Esophagus squamous epithelium (tissue), 5 donors: ENCODE data around the gene PALM3. TPM values are rescaled to one million over a fixed set of nuclear protein-coding genes. Genes with fewer than 3 reads are reported as not detected.
A peak's percentile ranks its signal among the peaks of the same experiment; 100 is the strongest.

Experiments
- DNase-seq: peaks from one replicate; lab custom pipeline; 2025; lab: John Stamatoyannopoulos, UW
- H3K27ac ChIP-seq, 4 donors: fragments of 200-600 bp; sonication (generic); one replicate each; pipeline ENCODE4 v1.5.1; 2016 to 2019; ENCODE audit warnings: mild to moderate bottlenecking in 1 of 4
- H3K27me3 ChIP-seq, 4 donors: fragments of 200-600 bp; sonication (generic); 1 replicate in 3 of 4; 2 replicates in 1 of 4; pipeline versions ENCODE4 v1.5.1 to v1.6.0; 2017 to 2021; ENCODE audit warnings: antibody characterized with exemption in 1 of 4
- H3K36me3 ChIP-seq, 3 donors: fragments of 200-600 bp; sonication (generic); one replicate each; pipeline ENCODE4 v1.5.1; 2016 to 2019
- H3K4me1 ChIP-seq, 3 donors: fragments of 200-600 bp; sonication (generic); one replicate each; pipeline ENCODE4 v1.5.1; 2017 to 2019
- H3K4me3 ChIP-seq, 4 donors: fragments of 200-600 bp; sonication (generic); 1 replicate in 3 of 4; 2 replicates in 1 of 4; pipeline ENCODE4 v1.5.1; 2016 to 2019; ENCODE audit warnings: mild to moderate bottlenecking in 2 of 4, moderate library complexity in 1 of 4
- H3K9me3 ChIP-seq, 3 donors: fragments of 200-600 bp; sonication (generic); one replicate each; pipeline ENCODE4 v1.5.1; 2016 to 2019
- CTCF ChIP-seq, 6 experiments: fragments of 450-650 bp in 4 of 6; fragments of 200-600 bp in 2 of 6; sonication (generic) in 2 of 6; IDR thresholded peaks; one replicate each; pipeline ENCODE4 v1.5.1; 2016 to 2019; ENCODE audit warnings: antibody characterized with exemption in 6 of 6, mild to moderate bottlenecking in 4 of 6, moderate library complexity in 4 of 6
- POLR2A ChIP-seq, 4 donors: fragments of 450-650 bp; IDR thresholded peaks; one replicate each; pipeline ENCODE4 v1.6.1; 2017; ENCODE audit warnings: antibody characterized with exemption in 4 of 4, mild to moderate bottlenecking in 4 of 4, moderate library complexity in 3 of 4
- WGBS, 2 donors: methylation state at CpG; one replicate each; pipeline ENCODE4 v1.1.5; 2018; 5-methylcytosine and 5-hydroxymethylcytosine counted together
- intact Hi-C: fragments of 100-400 bp; cut with DNase I; formaldehyde crosslinking; loops from one replicate; pipeline ENCODE4 v1.15.0; 2022
- total RNA-seq, 4 donors: library from RNA; depleted of rRNA; stranded (reverse); fragments of >200 nt; gene quantifications; one replicate each; pipeline ENCODE4 v1.1.0, GENCODE V29; 2016
- donor health status: DM: yes; HTN: yes; CAD: no.

Gene PALM3
- total RNA-seq, 4 donors from 2014 or later: not detected

GRCh38 chr19:14101003-14101545 is 39.2 kb upstream of the PALM3 start:
- H3K27me3 ChIP-seq: no peaks in the 10 kb centered on the region
- H3K36me3 ChIP-seq: peaks cover 12 to 96% (median 34%) of the 10 kb centered on the region in 3 donors
- no peak for DNase-seq
- no peak overlapping the region for H3K27ac ChIP-seq
- intact Hi-C loops: no loop called here
- 79 to 91% methylated on average over 5 of the region's 6 CpGs for WGBS, 2 donors
- TF ChIP-seq POLR2A (IDR thresholded peaks at IDR 0.05): no peak
- no peak for TF ChIP-seq CTCF (IDR thresholded peaks at IDR 0.05)
- H3K4me1 ChIP-seq: peaks cover 3 to 20% (median 5%) of the 10 kb centered on the region in 3 donors
- H3K4me3 ChIP-seq: no peak overlapping the region
- no peaks in the 10 kb centered on the region for H3K9me3 ChIP-seq

- H3K36me3 ChIP-seq: peaks cover 5 to 64% (median 20%) of the 10 kb centered on the region in 3 donors
- intact Hi-C loops: no loop called here
Measured at GRCh38 chr19:14097532-14098151, 35.8 kb upstream of the PALM3 start.

GRCh38 chr19:14096272-14096992 is 34.6 kb upstream of the PALM3 start:
- Histone ChIP-seq H3K9me3 (peaks cover 0 to 12% (median 5%) of the 10 kb centered on the region in 3 donors), H3K36me3 (peaks cover 4 to 52% (median 16%) of the 10 kb centered on the region in 3 donors), H3K4me3 (no peak overlapping the region), H3K27ac (no peak overlapping the region), H3K27me3 (no peaks in the 10 kb centered on the region), H3K4me1 (peaks cover 5 to 10% (median 6%) of the 10 kb centered on the region in 3 donors)
- TF ChIP-seq CTCF (IDR thresholded peaks at IDR 0.05) (no peak), POLR2A (IDR thresholded peaks at IDR 0.05) (no peak)
- intact Hi-C loops: no loop called here
- 93 to 98% methylated on average over 5 to 10 of the region's 11 CpGs for WGBS, 2 donors
- no peak for DNase-seq

More at GRCh38 chr19:14097532-14098151, 35.8 kb upstream of the PALM3 start:
- no peak for DNase-seq
- no peaks in the 10 kb centered on the region for H3K27me3 ChIP-seq
- WGBS, 2 donors: 76 to 81% methylated on average over 6 to 8 of the region's 21 CpGs
- TF ChIP-seq CTCF (IDR thresholded peaks at IDR 0.05) (peak in 1 of 6 experiments; percentile 12), POLR2A (IDR thresholded peaks at IDR 0.05) (no peak)
- H3K27ac ChIP-seq: no peak overlapping the region
- H3K4me3 ChIP-seq: no peak overlapping the region
- H3K9me3 ChIP-seq: peaks cover 0 to 12% (median 5%) of the 10 kb centered on the region in 3 donors
- H3K4me1 ChIP-seq: peaks cover 1 to 11% (median 3%) of the 10 kb centered on the region in 3 donors

- intact Hi-C loops: no loop called here
- no peaks in the 10 kb centered on the region for H3K27me3 ChIP-seq
- no peak overlapping the region for H3K27ac ChIP-seq
- 81 to 86% methylated on average over 7 of the region's 7 CpGs for WGBS, 2 donors
- H3K9me3 ChIP-seq: peaks cover 0 to 12% (median 5%) of the 10 kb centered on the region in 3 donors
- no peak for DNase-seq
- H3K36me3 ChIP-seq: peaks cover 0 to 36% (median 9%) of the 10 kb centered on the region in 3 donors
- no peak overlapping the region for H3K4me3 ChIP-seq
- TF ChIP-seq POLR2A (IDR thresholded peaks at IDR 0.05): no peak
- no peak for TF ChIP-seq CTCF (IDR thresholded peaks at IDR 0.05)
- peaks cover 5 to 13% (median 6%) of the 10 kb centered on the region in 3 donors for H3K4me1 ChIP-seq
Measured at GRCh38 chr19:14094854-14095253, 33.0 kb upstream of the PALM3 start.
